Peyer's patch (tissue), 4 donors: ENCODE measurements around the gene GADD45GIP1.

Experiments used
- POLR2A ChIP-seq, 2 donors: fragments of 450-650 bp; IDR thresholded peaks; one replicate each; pipeline ENCODE4 v1.5.1; 2017; ENCODE audit warnings: antibody characterized with exemption in 2 of 2, mild to moderate bottlenecking in 2 of 2, moderate library complexity in 2 of 2
- TF ChIP-seq, protein P1 (sequence below), 6 experiments: fragments of 450-650 bp in 4 of 6; fragments of 200-600 bp in 2 of 6; sonication (generic) in 1 of 6; IDR thresholded peaks; one replicate each; pipeline ENCODE4 v1.5.1; 2017 to 2019; ENCODE audit warnings: antibody characterized with exemption in 6 of 6, mild to moderate bottlenecking in 3 of 6, moderate library complexity in 1 of 6

DNA sequence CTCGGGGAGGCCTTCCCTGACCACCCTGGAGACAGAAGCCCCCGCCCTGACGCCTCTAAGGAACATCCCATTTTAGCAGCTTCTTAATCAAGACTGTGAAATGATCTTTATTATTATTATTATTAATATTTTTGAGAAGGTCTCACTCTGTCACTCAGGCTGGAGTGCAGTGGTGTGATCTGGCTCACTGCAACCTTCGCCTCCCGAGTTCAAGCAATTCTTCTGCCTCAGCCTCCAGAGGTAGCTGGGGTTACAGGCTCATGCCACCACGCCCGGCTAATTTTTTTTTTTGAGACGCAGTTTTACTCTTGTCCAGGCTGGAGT lies 8.8 kb upstream of the GADD45GIP1 start:
- TF ChIP-seq, protein P1, sequence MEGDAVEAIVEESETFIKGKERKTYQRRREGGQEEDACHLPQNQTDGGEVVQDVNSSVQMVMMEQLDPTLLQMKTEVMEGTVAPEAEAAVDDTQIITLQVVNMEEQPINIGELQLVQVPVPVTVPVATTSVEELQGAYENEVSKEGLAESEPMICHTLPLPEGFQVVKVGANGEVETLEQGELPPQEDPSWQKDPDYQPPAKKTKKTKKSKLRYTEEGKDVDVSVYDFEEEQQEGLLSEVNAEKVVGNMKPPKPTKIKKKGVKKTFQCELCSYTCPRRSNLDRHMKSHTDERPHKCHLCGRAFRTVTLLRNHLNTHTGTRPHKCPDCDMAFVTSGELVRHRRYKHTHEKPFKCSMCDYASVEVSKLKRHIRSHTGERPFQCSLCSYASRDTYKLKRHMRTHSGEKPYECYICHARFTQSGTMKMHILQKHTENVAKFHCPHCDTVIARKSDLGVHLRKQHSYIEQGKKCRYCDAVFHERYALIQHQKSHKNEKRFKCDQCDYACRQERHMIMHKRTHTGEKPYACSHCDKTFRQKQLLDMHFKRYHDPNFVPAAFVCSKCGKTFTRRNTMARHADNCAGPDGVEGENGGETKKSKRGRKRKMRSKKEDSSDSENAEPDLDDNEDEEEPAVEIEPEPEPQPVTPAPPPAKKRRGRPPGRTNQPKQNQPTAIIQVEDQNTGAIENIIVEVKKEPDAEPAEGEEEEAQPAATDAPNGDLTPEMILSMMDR (IDR thresholded peaks at IDR 0.05) = no peak
- no peak for TF ChIP-seq POLR2A (IDR thresholded peaks at IDR 0.05)
